HG03571 (cell line): ENCODE measurements around the gene MOB3B.

Source experiments
- ATAC-seq: cut with Tn5 transposase; IDR thresholded peaks from one replicate; pipeline ENCODE4 v1.9.1; 2021; ENCODE audit not compliant: unreplicated experiment

MOB3B gene

DNA sequence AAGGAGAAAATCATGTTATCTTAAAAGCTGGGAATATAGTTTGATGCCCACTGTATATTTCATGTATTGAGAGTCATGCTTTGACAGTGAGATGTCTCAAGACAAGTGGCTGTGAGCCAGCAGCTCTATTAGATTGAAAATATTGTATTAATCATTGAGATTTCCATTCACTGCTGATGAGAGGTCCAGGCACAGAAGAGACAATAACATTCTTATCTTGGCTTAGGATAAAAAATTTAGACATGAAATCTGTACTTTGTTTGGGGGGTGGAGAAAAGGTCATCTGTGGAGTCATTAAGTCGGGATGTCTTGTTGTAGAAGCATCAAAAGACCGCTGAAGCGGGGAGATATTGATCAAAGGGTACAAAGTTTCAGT, 134.8 kb downstream of the MOB3B start:
- ATAC-seq, result no peak

DNA sequence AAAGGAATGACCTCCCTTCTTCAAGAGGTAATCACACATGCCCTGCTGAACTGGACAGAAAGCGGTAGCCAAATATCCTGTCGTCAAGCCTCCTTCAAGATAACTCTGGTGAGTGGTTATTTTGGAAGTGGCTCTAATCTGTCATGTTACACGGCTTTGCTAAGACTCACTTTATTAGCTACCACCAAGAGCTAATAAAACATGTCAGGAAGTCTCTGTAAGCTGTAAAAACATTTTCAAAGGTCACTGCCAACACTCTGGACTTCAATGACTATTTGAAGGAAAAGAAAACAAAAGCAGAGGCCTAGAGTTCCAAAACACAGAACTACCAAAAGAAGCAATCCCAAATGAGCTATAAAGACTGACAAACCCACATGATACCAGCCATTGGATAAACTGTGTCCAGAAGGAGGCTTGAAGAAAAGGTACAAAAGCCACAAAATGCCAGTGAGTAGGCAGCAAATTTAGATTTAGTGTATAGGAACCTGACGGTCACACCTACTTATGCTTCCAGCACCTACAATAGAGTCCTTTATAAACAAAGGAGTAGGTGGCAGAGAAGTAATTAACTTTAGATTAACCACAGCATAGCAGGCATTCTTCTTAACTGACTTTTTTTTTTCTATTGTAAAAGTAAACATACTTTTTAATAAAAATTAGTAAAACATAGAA, 135.3 kb downstream of the MOB3B start:
- no peak for ATAC-seq

DNA sequence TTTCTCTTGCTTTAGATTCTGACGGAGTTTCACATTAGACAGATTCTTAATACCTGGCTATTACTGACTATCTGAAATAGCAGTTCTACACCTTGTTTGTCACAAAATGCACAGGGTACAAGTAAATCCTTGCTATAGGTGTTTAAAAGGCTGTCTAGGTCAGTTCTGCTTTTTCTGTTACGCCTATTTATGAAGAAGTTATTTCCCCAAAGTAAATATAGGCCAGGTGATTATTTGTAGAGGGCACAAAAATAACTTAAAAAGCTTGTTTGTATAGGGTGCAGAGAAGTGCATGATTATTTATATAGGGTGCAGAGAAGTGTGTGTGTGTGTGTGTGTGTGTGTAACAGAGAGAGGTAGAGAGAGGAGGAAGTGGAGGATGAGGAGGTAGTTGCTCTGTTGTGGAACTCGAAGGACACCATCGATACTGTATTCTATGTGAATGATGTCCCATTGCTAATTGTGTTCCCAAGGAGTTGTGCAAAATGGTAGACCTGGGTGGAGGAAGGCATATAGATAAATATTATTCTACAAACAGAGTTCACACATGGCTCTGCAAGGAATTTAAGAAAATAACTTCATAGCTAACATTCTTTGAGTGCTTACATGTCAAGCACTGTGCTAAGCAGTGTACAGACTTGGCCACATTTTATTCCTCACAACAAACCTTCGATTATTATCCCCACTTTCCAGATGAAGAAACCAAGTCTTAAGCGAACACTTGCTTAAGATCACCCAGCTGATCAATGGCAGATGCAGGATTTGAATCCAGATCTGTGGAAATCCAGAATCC, 136.4 kb downstream of the MOB3B start:
- ATAC-seq, result no peak

DNA sequence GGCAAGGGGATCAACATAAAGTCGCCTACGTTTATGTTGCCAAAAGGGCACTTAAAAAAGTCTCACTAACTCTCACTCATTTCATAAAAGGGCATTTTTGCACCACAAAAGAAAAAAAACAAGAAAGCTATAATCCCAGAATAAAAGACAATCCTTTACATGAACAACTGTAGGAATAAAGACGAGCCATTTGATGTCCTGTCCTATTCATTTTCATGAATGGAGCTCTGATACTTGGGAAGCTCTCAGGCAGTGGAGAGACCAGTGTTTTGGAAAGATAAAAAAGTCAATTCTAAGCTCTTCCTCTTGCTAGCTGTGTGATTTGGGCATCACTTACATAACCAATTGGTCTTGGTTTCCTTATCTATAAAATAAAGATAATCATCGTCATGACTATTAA, 137.2 kb downstream of the MOB3B start:
- no peak for ATAC-seq

DNA sequence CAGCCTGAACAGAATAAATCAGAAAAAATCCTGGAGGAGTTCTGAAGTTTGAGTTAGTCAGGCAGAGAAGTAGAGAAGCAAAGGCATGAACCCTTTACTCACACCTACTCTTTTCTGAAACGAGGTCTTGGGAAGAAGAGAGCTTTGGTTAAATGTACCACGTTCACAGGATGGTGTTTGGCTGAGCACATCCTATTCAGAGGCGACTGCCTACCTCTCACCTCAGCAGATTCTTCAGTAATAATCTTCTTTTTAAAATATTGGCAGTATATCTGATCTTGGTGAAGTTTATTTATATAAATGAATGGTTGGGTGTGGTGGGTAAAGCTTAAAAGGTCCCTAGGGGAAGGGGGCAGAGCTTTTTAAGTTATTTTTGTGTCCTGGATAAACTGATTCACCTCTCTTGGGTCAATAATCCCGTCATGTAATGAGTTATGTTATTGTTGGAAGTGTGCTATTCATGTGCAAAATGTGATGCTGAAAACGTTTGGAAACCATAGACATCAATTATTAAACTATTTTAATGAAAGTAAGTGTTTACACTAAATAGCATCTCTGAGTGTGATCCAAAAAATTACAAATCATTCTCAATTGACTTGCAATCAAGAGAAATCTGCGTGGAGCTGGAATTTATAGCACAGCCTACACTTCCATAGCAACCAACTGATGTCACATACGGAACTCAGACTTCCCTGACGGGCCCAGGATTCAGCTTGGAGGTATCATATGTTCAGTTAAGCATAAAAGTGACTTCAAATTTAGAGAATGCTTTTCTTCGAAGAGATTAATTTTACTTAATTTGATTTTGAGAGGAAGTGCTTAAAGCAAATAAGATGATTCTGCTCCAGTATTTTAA, 138.3 kb downstream of the MOB3B start:
- ATAC-seq, result no peak

DNA sequence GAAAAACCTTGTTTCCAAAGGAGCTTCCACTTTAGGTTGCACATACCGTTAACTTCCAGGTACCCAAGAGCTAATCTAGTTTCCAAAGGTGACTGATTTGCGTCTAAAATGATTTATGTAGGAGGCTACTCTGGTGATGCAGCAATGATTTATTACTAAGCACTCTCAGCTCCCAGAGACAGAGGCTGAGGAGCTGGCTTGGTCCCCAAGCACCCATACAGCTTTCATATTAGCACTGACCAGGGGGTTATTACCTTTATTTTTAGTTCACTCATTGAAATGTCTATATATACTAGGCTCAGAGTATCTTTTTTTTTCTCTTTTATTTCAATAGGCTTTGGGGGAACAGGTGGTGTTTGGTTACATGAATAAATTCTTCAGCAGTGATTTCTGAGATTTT, 141.5 kb downstream of the MOB3B start:
- no peak for ATAC-seq

DNA sequence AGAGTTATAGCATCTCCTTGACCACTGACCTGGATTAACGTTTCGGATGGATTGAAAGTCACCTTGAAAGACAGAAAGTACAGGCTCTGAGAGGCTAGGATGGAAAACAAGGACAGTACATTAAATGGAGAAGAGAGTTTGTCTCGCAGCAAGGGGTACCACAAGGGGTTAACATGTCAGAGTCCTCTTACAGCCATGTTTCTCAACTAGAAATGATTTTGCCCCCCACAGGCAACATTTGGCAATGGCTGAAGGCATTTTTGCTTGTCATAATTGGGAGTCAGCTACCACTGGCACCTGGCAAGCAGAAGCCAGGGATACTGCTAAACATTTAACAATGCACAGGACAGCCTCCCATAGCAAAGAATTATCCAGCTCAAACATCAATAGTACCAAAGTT, 141.9 kb downstream of the MOB3B start:
- no peak for ATAC-seq

DNA sequence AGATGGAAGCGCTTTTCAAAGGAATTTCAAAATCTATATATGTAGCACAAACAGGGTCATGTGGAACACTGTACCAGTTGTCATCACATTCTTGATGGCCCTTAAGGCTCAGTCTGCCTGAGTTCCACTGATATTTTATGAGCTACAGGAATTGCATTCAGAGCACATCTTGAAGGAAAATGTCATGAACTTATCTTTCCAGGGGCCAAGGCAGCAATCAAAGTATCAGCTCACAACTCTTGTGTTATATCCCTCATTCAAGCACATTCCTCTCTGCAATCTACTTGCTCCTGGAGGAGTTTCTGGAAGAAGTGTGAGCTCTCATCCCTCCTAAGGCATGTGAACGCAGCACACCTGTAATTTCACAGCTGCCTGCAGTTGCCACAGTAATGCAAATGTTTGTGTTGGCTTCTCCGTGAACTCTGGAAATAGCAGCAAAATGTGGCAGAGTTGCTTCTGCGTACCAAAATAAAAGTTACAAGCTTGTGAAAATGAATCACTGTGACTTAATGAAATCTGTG, 143.0 kb downstream of the MOB3B start:
- ATAC-seq, result no peak

DNA sequence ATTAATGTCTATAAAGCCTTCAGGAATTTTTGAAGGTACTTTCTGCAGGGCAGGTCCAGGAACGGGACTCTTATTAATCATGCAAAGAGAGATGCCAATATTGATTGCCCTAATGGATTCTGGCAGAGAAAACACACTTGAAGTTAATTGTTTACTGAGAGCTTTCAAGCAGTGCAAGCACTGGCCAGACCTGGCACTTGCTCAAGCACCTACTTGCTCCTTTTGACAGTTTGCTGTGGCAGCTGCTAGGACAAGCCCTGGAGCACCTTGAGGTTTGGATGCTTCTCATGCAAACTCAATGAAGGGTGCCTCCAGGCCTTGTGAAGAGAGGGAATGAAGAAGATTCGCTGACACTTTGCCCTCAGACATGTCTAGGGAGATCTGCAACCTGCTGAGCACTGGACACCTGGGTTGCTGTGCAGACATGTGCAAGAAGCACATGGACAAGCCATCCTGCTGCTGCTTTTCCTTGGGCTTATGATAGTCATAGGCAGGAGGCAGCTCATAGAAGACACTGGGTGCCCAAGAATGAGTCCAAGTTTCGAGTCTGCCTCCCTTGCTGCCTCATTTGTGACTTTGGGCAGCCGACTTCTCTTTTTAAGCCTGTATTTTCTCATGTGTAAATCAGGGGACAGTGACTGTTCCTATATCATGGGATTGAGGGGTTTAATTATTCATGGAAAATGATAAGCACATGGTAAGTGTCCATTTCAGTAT, 143.8 kb downstream of the MOB3B start:
- no peak for ATAC-seq

DNA sequence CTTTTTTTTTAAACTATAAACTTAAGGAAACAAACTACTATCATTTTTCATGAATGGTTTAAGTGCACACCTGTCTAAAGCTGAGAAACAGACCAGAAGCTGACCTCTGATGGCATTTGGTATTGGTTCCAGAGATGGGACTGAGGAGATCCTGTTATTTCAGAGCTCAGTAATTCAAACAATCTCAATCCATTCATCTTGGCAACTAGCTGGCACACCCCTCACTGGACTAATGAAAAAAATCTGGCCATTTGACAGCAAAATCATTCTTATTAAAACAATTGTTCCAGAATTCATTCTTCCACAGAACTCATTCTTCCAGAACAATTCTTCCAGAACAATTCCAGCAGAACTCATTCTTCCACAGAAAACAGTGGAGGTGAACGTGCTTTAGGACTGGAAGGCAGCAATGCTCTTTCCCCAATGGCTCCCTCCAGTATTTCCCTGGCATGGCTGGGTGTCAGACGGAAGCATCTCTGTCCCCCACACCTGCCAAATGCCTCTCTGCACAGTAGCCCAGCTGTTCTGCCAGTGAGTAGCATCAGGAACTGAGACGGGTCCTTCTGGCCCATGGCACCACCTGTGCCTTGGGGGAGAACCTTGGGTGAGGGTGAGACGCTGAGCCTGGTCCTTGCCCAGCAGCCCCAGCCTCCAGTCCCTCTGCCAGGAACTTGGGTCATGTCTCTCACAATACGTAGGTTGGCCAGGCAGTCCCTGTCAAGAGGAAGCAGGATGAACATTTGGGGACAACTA, 145.2 kb downstream of the MOB3B start:
- no peak for ATAC-seq

DNA sequence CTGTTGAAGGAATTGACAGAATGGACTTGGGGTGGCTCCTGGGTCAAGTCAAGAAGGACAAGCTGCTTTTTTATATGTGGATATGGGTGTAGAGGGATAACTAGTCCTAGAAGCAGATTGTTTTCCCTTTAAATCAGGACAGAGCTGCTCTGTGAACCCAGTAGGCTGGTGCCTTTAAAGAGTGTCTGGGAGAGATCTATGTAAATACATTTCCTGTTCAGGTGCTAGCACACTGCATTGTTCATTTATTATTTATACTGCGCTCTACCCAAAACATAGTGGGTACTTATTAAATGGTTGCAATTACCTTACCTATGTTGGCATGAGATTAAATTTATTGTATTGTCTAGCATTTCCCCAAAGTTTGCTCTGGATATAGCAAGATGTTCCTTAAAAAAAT, 146.1 kb downstream of the MOB3B start:
- ATAC-seq, result no peak

DNA sequence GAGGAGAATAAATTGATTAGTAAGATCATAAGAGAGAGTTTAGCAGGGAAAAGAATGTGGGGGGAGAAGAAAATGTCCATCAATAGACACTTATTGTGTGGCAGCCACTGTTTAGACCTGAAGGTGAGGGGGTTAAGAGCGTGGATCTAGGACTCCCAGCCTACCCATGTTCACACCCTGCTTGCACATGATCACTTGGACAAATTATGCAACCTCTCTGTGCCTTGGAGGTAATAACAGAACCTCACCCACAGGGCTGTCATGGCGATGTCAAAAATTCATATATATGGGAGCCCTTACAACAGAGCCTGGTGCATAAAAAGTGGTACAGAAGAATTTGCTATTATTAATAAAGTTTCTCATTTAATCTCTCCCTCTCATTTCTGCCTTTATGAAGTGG, 146.6 kb downstream of the MOB3B start:
- no peak for ATAC-seq

DNA sequence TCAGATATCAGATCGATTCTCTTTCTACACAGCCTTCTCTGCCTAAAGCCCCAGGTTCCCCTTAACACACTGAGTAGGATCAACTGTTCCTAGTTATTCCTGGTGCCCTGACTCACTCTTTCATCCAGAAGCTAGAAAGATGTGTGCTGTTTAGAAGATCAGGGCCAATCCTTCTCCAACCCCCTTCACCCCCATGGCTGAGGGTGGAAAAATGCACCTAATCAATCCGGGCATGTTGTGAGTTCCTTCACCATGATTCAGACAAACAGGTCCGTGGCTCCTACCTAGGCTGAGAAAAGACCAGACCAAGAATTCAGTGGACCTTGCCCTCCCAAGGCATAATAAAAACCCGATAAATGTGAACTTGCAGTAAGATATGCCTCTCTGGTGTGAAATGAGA, 147.3 kb downstream of the MOB3B start:
- ATAC-seq, result no peak

DNA sequence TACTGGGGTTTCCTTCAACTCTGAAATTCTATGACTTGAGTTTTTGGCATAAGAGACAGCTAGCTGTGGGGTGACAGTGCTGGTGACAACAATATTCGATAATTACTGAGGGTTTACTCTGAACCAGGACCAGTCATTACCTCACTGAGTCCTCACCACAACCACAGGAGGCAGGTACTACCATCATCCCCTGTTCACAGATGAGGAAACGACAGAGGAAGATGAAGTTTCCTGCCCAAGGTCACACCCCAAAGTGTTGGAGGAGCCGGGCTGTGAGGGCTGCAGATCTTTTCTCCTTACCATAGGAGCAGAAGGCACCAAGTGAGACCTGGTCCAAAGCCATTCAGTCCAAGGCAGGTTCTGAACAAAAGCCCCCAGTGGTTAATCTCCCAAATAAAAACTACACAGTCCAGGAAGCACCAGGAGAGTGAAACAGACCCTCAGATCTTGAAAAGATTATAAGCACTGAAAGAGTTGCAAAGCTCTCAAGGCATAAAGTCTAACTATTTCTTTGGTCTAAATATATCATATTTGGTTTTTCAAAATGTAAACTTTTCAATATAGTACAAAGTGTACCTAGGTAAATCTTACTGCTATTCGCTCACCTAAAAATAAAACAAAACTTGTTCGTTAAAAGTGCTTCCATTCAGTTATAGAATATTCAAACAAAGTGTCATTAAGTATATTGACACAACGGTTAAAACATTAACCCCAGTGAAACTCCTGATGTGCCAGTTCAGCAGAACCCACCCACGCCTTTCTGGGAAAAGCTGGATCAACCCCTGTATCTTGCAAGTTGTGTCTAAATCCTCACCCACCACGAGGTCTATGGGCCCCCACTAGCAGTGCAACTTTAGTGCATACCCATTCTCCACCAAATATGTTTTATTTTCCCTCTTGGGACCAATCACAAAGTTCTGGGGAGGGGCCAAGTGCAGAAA, 150.0 kb downstream of the MOB3B start:
- ATAC-seq, result peak; percentile 35

DNA sequence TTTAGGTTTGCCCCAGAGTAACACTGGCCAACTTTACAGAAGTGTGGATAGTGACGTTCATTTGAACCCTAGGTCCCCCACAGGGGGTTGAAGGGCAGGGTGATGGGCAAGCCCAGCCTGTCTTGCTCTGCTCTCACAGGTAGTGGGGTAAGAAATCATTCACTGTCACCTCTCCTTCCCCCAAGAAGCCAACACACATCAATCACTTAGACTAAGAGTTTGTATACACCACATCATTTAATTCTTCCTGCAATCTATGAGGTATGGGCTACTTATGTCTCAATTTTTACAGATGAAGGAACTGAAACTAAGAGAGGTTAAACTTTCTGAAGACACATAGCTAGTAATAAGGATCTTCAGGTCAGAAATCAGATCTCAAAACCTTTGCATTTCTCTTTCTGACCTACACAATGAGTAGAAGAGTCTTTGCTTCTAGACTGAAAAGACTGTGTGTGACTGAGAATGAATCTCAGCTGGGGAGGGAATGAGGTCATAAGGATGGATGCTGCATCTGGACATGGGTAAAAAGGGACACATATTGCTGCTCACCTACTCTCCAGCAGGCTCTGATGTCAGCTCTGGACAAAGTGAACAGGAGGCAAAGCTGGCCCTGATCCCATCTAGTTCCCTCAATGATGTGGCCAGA, 151.7 kb downstream of the MOB3B start:
- ATAC-seq, result peak; percentile 81

DNA sequence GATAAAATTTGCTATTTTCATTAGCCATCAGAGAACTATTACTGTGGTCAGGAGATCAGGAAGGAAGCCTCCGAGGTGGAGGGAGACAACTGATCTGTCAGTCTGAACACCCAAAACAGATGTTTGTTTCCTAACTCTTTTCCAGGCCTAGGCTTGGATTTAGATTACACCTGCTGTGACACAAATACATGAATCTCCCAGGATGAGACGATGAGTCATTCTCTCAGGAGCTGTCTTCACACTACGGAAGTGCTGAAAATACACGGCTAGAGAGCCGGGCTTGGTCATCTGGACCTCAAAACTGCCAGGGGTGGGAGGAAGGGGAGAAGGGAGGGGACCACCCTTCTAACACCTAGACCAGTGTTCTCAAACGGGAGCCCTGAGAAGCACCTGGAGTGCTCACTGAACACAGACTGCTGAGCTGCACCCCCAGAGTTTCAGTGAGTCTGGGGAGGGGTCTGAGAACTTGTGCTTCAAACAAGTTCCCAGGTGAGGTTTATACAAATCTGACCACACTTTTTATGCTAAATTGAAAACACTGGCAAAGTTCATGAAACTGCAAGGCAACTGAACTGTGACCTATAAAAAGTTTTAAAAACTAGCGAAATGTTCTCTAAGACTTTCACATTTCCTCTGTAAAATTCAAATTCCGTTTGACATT, 152.3 kb downstream of the MOB3B start:
- peak; percentile 26 for ATAC-seq

DNA sequence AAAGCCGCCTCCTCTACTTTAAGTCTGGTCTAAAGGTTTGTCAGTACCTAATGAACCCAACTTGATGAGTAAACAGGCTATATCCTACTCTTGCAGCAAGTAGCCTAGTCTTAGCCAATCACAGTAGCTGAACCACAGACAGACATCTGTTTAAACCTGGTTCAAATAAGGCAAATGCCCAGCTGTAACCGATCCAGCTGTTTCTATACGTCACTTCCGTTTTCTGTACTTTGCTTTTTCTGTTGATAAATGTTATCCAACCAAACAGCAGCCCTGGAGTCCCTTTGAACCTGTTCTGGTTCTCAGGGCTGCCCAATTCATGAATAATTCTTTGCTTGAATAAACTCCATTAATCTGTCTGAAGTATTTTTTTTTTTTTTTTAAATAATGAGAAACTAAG, 155.8 kb downstream of the MOB3B start:
- ATAC-seq, result no peak

DNA sequence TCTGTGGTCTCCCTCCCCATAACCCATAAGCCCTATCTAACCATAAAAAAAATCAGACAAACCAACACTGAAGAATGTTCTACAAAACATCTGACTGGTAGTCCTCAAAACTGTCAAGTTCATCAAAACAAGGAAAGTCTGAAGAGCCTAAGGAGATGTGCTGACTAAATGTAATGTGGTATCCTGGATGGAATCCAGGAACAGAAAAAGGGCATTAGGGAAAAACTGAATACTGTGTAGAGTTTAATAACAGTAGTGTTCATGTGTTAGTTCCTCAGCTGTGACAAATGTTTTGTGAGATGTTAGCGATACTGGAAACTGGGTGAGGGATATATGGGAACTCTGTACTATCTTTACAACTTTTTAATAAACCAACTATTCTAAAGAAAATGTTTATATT, 157.0 kb downstream of the MOB3B start:
- no peak for ATAC-seq
